Measurements from ENCODE around the gene TULP4. TPM values are rescaled to one million over a fixed set of nuclear protein-coding genes. Genes with fewer than 3 reads are reported as not detected.

TULP4 gene
- total and polyA plus RNA-seq, 7 donors = 2.4 to 142 (median 98.7) TPM

- no peak for DNase-seq
- intact Hi-C loops (cut with DNase I) = no loop called here
- H3K36me3 ChIP-seq = no peaks in the 10 kb centered on the region
- WGBS, 2 donors = 95 to 98% methylated on average over 13 of the region's 13 CpGs
- H3K27ac ChIP-seq = no peak overlapping the region
- no peaks in the 10 kb centered on the region for H3K27me3 ChIP-seq
- no peak overlapping the region for H3K4me3 ChIP-seq
- TF ChIP-seq EP300 (IDR thresholded peaks at IDR 0.05) = no peak
- TF ChIP-seq POLR2A (IDR thresholded peaks at IDR 0.05) = no peak
- TF ChIP-seq, protein P1, sequence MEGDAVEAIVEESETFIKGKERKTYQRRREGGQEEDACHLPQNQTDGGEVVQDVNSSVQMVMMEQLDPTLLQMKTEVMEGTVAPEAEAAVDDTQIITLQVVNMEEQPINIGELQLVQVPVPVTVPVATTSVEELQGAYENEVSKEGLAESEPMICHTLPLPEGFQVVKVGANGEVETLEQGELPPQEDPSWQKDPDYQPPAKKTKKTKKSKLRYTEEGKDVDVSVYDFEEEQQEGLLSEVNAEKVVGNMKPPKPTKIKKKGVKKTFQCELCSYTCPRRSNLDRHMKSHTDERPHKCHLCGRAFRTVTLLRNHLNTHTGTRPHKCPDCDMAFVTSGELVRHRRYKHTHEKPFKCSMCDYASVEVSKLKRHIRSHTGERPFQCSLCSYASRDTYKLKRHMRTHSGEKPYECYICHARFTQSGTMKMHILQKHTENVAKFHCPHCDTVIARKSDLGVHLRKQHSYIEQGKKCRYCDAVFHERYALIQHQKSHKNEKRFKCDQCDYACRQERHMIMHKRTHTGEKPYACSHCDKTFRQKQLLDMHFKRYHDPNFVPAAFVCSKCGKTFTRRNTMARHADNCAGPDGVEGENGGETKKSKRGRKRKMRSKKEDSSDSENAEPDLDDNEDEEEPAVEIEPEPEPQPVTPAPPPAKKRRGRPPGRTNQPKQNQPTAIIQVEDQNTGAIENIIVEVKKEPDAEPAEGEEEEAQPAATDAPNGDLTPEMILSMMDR (IDR thresholded peaks at IDR 0.05) = no peak
- TF ChIP-seq POLR2AphosphoS5 (IDR thresholded peaks at IDR 0.05) = no peak
- H3K4me1 ChIP-seq = no peaks in the 10 kb centered on the region
- H3K9me3 ChIP-seq = no peaks in the 10 kb centered on the region
These were observed 41.9 kb downstream of the TULP4 start for GRCh38 chr6:158353883-158354877.

DNA sequence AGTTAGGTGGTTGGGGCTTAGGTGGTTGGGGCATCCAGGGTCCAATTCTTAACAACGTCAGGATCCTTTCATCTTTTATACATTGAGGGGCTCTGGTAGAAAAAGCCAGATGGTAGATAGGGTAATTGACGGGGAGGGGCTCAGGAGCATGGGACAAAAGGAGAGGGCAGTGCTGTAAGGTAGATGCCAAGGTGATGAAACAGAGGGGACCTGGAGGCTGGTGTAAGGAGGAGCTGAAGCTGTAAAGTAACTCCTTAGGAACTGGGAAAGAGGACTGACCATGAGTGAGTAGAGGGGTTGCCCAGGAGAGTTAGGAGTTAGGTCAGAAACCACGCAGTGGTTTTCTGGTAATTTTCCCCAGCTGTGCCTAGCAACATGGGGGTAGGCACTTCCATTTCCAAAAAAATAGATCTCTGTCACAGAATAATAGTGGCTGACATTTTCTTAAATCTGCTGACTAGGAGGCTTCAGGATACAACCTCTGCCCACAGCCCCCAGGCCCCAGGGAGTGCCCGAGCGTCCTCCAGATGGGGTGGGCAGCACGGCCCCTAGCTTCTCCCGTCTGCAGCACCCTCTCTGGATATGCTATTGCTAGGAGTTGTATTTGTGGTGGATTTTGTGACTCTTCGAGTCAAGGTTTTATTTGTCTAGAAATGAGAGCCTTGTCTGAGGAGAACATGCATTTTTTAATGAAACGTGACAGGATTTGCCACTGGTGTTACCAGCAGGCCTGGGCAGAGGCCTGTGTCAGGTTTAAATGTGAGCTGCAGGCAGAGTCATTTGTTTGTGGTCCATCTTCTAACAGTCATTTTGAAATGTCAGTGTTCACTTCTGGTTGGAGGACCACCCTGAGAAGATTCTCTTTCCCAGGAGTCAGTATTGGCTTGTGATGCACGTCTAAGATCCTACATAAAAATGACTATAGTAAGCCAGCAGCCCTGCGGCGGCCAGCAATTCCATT lies 44.6 kb downstream of the TULP4 start:
- H3K36me3 ChIP-seq = no peaks in the 10 kb centered on the region
- no peaks in the 10 kb centered on the region for H3K9me3 ChIP-seq
- TF ChIP-seq POLR2A (IDR thresholded peaks at IDR 0.05) (no peak), POLR2AphosphoS5 (IDR thresholded peaks at IDR 0.05) (no peak), EP300 (IDR thresholded peaks at IDR 0.05) (no peak)
- TF ChIP-seq, protein P1 (IDR thresholded peaks at IDR 0.05) = no peak
- 91% methylated on average over 12 of the region's 12 CpGs for WGBS, 2 donors
- H3K27me3 ChIP-seq = no peaks in the 10 kb centered on the region
- no peak overlapping the region for H3K4me3 ChIP-seq
- intact Hi-C loops (cut with DNase I) = no loop called here
- no peak overlapping the region for H3K27ac ChIP-seq
- H3K4me1 ChIP-seq = peaks cover 0 to 4% (median 1%) of the 10 kb centered on the region in 4 donors
- no peak for DNase-seq

DNA sequence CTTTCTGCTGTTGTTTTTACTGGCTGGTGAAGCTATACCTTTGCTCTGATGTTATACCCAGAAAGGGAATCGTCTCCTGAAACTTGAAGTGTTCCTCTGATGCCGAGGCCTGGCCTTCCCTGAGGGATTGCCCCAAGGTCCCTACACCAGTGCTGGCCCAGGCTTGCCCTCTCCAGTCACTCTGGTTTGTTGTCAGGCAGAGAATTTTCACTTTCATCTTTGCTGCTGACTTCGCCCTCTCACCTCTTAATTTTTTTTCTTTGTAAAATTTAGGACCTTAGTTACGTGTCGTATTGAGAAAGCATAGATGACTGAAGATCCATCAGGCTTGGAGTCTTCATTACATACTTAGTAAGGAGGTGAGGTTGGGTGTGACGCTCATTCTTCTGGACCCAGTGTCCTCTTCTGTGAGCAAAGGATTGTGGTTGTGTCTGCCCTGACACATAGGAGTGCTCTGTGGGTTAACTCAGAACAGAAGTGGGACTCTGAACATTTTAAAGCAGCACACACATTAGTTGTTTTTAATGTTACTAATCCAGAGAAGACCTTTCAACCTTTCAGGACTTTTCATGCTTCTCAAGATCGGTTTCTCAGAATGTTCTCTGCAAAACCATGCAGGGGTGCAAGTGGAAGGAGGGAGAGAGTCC lies 45.4 kb downstream of the TULP4 start:
- DNase-seq = no peak
- Histone ChIP-seq H3K9me3 (no peaks in the 10 kb centered on the region), H3K27me3 (no peaks in the 10 kb centered on the region), H3K4me1 (peaks cover 0 to 8% (median 4%) of the 10 kb centered on the region in 4 donors), H3K4me3 (no peak overlapping the region), H3K36me3 (no peaks in the 10 kb centered on the region), H3K27ac (no peak overlapping the region)
- TF ChIP-seq, protein P1 (IDR thresholded peaks at IDR 0.05) = no peak
- TF ChIP-seq POLR2AphosphoS5 (IDR thresholded peaks at IDR 0.05) = no peak
- TF ChIP-seq EP300 (IDR thresholded peaks at IDR 0.05) = no peak
- TF ChIP-seq POLR2A (IDR thresholded peaks at IDR 0.05) = no peak
- intact Hi-C loops (cut with DNase I) = no loop called here
- WGBS, 2 donors = 83 to 91% methylated on average over 7 of the region's 7 CpGs

DNA sequence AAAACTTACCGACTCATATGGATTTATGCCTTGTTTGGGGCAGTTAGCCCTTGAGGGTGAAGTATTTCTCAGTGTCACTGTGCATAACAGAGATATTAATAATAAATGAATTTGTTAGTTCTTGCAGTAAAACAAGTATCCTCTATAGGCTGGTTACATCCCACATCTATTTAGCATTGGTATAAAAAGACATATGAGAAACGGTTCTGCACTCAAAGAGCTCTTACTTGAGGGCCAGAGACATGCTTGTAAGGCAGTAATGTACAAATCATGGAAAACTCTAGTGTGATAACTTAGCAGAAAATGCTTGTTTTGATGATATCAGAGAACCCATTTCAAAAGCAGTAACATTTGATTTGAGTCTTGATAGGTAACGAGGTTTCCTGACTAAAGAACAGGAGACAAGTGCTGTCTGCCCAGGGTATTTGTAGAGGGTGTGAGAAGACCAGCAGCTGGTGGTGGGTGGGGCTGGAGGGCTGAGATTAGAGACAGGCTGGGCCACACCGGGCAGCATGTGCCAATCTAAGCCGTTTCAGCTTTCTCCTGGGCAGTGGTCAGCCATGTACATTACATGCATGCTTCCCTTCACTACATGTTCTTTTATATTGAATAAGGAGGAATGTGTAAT lies 46.3 kb downstream of the TULP4 start:
- no peak overlapping the region for H3K4me3 ChIP-seq
- no peak overlapping the region for H3K27ac ChIP-seq
- intact Hi-C loops (cut with DNase I) = no loop called here
- H3K9me3 ChIP-seq = no peaks in the 10 kb centered on the region
- WGBS, 2 donors = 20 to 63% methylated on average over 5 of the region's 5 CpGs
- DNase-seq = no peak
- TF ChIP-seq EP300 (IDR thresholded peaks at IDR 0.05) = no peak
- TF ChIP-seq POLR2AphosphoS5 (IDR thresholded peaks at IDR 0.05) = no peak
- TF ChIP-seq, protein P1 (IDR thresholded peaks at IDR 0.05) = no peak
- TF ChIP-seq POLR2A (IDR thresholded peaks at IDR 0.05) = no peak
- no peaks in the 10 kb centered on the region for H3K27me3 ChIP-seq
- H3K4me1 ChIP-seq = peaks cover 0 to 8% (median 4%) of the 10 kb centered on the region in 4 donors
- no peaks in the 10 kb centered on the region for H3K36me3 ChIP-seq

Measured in sigmoid colon (tissue), 7 donors.